Measurements from ENCODE around the gene PTPN1. TPM values are rescaled to one million over a fixed set of nuclear protein-coding genes. Genes with fewer than 3 reads are reported as not detected.

PTPN1 gene
- total RNA-seq, 1 donor from 2014 or later: 78.2 TPM

DNA sequence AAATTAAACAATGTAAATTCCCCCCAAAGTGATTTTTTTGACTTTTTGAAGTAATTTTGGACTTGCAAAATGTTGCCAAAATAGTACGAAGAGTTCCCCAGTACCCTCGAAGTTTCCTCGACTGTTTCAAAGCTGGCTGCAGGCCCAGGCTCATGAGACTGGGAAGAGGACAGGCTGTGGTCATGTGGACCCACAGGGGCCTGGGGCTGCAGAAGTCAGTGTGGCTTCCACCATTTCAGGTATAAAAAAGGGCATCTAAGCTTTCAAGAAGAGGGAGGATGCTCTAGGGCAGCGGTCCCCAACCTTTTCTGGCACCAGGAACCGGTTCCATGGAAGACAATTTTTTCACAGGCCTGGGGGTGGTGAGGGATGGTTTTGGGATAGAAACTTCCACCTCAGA lies 75.0 kb downstream of the PTPN1 start:
- no peaks in the 10 kb centered on the region for H3K4me1 ChIP-seq
- intact Hi-C loops (cut with DNase I): no loop called here
- DNase-seq: peak; percentile 14
- TF ChIP-seq, protein P1, sequence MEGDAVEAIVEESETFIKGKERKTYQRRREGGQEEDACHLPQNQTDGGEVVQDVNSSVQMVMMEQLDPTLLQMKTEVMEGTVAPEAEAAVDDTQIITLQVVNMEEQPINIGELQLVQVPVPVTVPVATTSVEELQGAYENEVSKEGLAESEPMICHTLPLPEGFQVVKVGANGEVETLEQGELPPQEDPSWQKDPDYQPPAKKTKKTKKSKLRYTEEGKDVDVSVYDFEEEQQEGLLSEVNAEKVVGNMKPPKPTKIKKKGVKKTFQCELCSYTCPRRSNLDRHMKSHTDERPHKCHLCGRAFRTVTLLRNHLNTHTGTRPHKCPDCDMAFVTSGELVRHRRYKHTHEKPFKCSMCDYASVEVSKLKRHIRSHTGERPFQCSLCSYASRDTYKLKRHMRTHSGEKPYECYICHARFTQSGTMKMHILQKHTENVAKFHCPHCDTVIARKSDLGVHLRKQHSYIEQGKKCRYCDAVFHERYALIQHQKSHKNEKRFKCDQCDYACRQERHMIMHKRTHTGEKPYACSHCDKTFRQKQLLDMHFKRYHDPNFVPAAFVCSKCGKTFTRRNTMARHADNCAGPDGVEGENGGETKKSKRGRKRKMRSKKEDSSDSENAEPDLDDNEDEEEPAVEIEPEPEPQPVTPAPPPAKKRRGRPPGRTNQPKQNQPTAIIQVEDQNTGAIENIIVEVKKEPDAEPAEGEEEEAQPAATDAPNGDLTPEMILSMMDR (IDR thresholded peaks at IDR 0.05): no peak
- H3K27ac ChIP-seq: no peak overlapping the region
- H3K27me3 ChIP-seq (ENCODE audit: low read depth): no peaks in the 10 kb centered on the region
- peaks cover 92% of the 10 kb centered on the region for H3K36me3 ChIP-seq
- H3K9me3 ChIP-seq: no peaks in the 10 kb centered on the region
- no peak for ATAC-seq
- no peak overlapping the region for H3K4me3 ChIP-seq

DNA sequence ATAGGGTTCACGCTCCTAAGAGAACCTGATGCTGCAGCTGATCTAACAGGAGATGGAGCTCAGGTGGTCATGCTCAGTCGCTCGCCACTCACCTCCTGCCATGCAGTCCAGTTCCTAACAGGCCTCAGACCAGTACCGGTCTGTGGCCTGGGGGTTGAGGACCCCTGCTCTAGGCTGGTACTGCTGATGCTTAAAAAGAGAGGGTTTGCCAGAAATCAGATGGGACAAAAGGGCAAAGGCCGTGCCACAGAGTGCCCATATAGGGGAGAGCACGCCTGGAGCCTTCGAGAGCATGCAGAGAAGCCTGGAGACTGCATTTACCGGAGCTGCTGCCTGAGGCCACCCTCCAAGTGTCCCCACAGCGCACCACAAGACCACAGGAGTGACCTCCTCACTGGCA lies 75.5 kb downstream of the PTPN1 start:
- intact Hi-C loops (cut with DNase I): no loop called here
- DNase-seq: peak; percentile 32
- Histone ChIP-seq H3K27ac (no peak overlapping the region), H3K36me3 (peaks cover 87% of the 10 kb centered on the region), H3K4me3 (no peak overlapping the region), H3K27me3 (ENCODE audit: low read depth) (no peaks in the 10 kb centered on the region), H3K4me1 (no peaks in the 10 kb centered on the region), H3K9me3 (no peaks in the 10 kb centered on the region)
- TF ChIP-seq, protein P1 (IDR thresholded peaks at IDR 0.05): no peak
- no peak for ATAC-seq

DNA sequence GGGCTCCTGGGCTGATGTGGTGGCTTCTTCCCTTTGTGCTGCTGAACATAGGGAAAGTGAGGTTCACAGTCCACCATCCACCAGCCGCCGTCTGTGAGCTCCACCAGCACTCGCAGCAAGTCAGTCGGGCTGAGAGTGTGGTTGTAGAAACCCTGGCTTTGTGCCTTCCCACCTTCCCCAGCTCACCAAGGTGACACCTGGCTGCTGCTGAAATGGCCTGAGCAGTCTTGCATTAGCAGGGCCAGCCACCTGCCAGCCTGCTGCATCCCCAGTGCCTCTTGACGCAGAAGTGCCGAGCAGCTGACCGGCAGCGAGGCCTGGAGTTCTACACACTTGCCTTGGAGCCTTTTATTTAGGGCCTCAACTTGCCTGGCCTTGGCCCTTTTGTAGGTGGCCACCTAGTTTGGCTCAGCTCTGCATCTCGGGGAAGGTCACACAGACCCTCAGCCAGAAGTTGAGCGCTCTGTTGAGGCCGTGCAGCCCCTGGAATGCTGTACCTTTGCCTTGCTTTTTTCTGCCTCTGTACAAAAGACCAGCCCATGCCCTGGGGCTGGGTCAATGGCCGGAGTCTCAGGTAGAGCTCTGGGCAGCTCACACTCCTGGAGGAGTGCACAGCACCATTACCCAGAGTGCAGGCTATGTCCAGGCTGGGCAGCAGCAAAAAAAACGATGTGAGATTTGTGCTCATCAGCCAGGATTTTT lies 76.5 kb downstream of the PTPN1 start:
- Histone ChIP-seq H3K4me3 (no peak overlapping the region), H3K36me3 (peaks cover 77% of the 10 kb centered on the region), H3K27me3 (ENCODE audit: low read depth) (no peaks in the 10 kb centered on the region), H3K9me3 (no peaks in the 10 kb centered on the region), H3K4me1 (peaks cover 4% of the 10 kb centered on the region), H3K27ac (no peak overlapping the region)
- DNase-seq (peak; percentile 30), ATAC-seq (no peak)
- intact Hi-C loops (cut with DNase I): no loop called here
- TF ChIP-seq, protein P1 (IDR thresholded peaks at IDR 0.05): no peak

DNA sequence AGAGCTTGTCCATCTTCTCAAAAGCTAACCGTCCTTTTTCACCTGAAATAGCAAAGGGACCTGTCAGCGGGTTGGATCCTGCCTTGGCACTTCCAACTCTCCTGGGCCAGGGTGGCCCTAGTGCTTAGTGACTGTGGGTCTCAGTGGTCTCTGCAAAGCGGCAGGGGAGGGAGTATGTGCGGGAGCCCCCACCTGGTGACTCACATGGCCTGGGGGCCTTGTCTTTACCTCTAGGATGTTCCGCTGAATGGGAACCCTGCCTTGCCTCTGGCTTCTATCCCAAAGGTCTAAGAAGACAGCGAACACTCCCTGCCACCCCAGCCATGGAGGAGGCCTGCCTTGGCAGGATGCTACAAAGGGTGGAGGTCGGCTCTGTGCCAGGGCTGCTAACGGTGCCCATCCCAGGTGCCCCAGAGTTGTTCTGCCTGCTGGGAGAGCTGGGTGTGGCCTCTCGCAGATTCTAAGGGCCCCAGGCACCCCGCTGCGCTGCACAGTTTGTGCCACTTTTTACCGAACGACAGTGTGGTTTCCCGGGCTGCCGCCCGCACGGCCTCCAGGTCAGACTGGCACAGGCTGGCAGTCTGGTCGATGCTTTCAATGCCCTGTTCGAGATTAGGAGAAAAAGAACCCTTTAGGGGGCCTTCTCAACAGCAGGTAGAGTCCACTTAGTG lies 77.2 kb downstream of the PTPN1 start:
- Histone ChIP-seq H3K4me1 (peaks cover 11% of the 10 kb centered on the region), H3K27me3 (ENCODE audit: low read depth) (no peaks in the 10 kb centered on the region), H3K4me3 (no peak overlapping the region), H3K9me3 (no peaks in the 10 kb centered on the region), H3K36me3 (peaks cover 70% of the 10 kb centered on the region), H3K27ac (no peak overlapping the region)
- peak; percentile 2 to 6 for ATAC-seq
- intact Hi-C loops (cut with DNase I): no loop called here
- TF ChIP-seq, protein P1 (IDR thresholded peaks at IDR 0.05): no peak
- peak; percentile 49 for DNase-seq

DNA sequence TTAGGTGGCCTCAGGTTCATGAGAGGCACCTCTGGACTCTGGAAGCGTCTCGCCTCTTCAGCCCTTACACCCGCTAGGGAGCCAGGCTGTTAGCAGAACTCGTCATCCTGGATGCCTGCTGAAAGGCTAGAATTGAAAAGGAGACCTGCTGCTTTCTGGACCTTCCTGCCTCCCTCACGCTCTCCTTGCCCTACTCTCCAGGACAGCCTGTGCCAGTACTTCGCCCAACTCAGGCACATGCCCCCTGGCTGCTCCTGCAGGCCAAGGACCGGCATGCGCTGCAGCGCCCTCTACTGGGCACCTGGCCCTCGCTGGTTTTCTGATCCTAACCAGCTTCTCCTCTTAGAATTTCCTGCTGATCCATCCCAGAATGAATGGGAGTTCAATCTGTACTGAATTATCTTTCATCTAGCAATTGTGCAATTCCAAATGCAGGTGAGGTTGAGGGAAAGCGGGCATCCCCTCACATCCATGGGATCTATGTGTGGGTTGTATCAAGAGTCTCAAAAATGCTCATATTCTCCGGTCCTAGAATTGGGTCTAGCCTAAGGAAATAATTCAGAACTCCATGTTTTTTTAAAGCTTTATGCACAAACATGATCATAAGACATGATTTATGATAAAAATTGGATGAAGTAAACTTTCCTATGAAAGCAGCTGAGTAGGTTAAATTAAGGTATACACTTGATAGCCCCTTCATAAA lies 78.0 kb downstream of the PTPN1 start:
- Histone ChIP-seq H3K27me3 (ENCODE audit: low read depth) (no peaks in the 10 kb centered on the region), H3K4me3 (no peak overlapping the region), H3K4me1 (peaks cover 19% of the 10 kb centered on the region), H3K27ac (no peak overlapping the region), H3K36me3 (peaks cover 62% of the 10 kb centered on the region), H3K9me3 (no peaks in the 10 kb centered on the region)
- ATAC-seq (peak; percentile 57 to 84), DNase-seq (peak; percentile 84)
- intact Hi-C loops (cut with DNase I): no loop called here
- TF ChIP-seq, protein P1 (IDR thresholded peaks at IDR 0.05): peak; percentile 93
